IMR-90 (cell line): Measurements from ENCODE around the gene ETNK1. TPM values are rescaled to one million over a fixed set of nuclear protein-coding genes. Genes with fewer than 3 reads are reported as not detected.

Source experiments
- ATAC-seq: fragments of 200-7000 bp; cut with Tn5 transposase; 2 replicates; pipeline ENCODE4 v1.9.1; 2020; ENCODE audit warnings: low read depth, mild to moderate bottlenecking, moderate library complexity
- BruUV-seq: library from RNA; stranded (reverse); fragments of 400-500 nt; replicated peaks from 2 replicates; lab custom pipeline; 2021; lab: Mats Ljungman, UMichigan
- CTCF ChIA-PET: fragments of 300-600 bp; formaldehyde crosslinking; extraction: SDS; loops from one replicate; lab custom pipeline; 2021; ENCODE audit warnings: antibody characterized with exemption; lab: Yijun Ruan, JAX
- POLR2A ChIA-PET: fragments of 300-600 bp; sonication (Branson Sonifier 250); formaldehyde crosslinking; loops from one replicate; lab custom pipeline; 2022; ENCODE audit warnings: antibody characterized with exemption; ENCODE audit not compliant: unreplicated experiment; lab: Charles Lee
- DNase-seq: peaks from one replicate; pipeline ENCODE4 v3.0.0; 2013
- H2AFZ ChIP-seq: replicated peaks from 2 replicates; pipeline ENCODE3; 2013; ENCODE audit warnings: low read length, mild to moderate bottlenecking; ENCODE audit not compliant: poor library complexity
- H2AK5ac ChIP-seq: 2 replicates; pipeline ENCODE4 v1.6.1; 2013; ENCODE audit warnings: low read depth, low read length, inconsistent platforms
- H2AK9ac ChIP-seq: replicated peaks from 2 replicates; pipeline ENCODE3; 2013; ENCODE audit warnings: mild to moderate bottlenecking, low read depth, low read length, moderate library complexity; ENCODE audit not compliant: poor library complexity
- H2BK120ac ChIP-seq: 2 replicates; pipeline ENCODE4 v1.6.1; 2013; ENCODE audit warnings: low read depth, low read length, inconsistent platforms
- H2BK15ac ChIP-seq: 3 replicates; pipeline ENCODE4 v1.6.1; 2013; ENCODE audit warnings: low read depth, low read length, inconsistent platforms
- H2BK20ac ChIP-seq: 2 replicates; pipeline ENCODE4 v1.6.1; 2013; ENCODE audit warnings: low read depth, mild to moderate bottlenecking, inconsistent platforms, low read length, moderate library complexity
- H2BK5ac ChIP-seq: 2 replicates; pipeline ENCODE4 v1.6.1; 2013; ENCODE audit warnings: mild to moderate bottlenecking, low read depth, low read length, inconsistent platforms; ENCODE audit not compliant: poor library complexity, severe bottlenecking
- H3K14ac ChIP-seq: replicated peaks from 2 replicates; pipeline ENCODE4 v1.6.1; 2013; ENCODE audit warnings: low read depth, low read length, inconsistent platforms
- H3K18ac ChIP-seq: 2 replicates; pipeline ENCODE4 v1.6.1; 2013; ENCODE audit warnings: low read depth, low read length, control low read depth
- H3K23ac ChIP-seq: 2 replicates; pipeline ENCODE4 v1.6.1; 2013; ENCODE audit warnings: low read depth, low read length, inconsistent platforms
- H3K27ac ChIP-seq: 2 replicates; pipeline ENCODE4 v1.5.1; 2013; ENCODE audit warnings: mild to moderate bottlenecking, control low read depth, low read length; ENCODE audit not compliant: insufficient read depth
- H3K27me3 ChIP-seq: 2 replicates; pipeline ENCODE4 v1.6.1; 2013; ENCODE audit warnings: low read length; ENCODE audit not compliant: control insufficient read depth, insufficient read depth
- H3K36me3 ChIP-seq: 2 replicates; pipeline ENCODE4 v1.6.1; 2013; ENCODE audit warnings: low read length, mixed read lengths; ENCODE audit not compliant: control insufficient read depth, insufficient read depth
- H3K4ac ChIP-seq: 2 replicates; pipeline ENCODE4 v1.6.1; 2013; ENCODE audit warnings: low read depth, low read length, inconsistent platforms
- H3K4me1 ChIP-seq: 2 replicates; pipeline ENCODE4 v1.6.1; 2013; ENCODE audit warnings: low read length, mixed read lengths; ENCODE audit not compliant: control insufficient read depth, insufficient read depth
- H3K4me2 ChIP-seq: 2 replicates; pipeline ENCODE4 v1.6.1; 2013; ENCODE audit warnings: low read depth, mild to moderate bottlenecking, control low read depth, low read length, moderate library complexity
- H3K4me3 ChIP-seq: 2 replicates; pipeline ENCODE4 v1.5.1; 2013; ENCODE audit warnings: low read depth, mild to moderate bottlenecking, control low read depth, low read length, moderate library complexity; ENCODE audit not compliant: insufficient read depth
- H3K56ac ChIP-seq: 2 replicates; pipeline ENCODE4 v1.6.1; 2013; ENCODE audit warnings: low read length, inconsistent platforms; ENCODE audit not compliant: insufficient read depth; ENCODE audit errors: extremely low read depth
- H3K79me1 ChIP-seq, 2 experiments: 2 replicates each; pipeline ENCODE4 v1.6.1; 2013; ENCODE audit warnings: low read length in 2 of 2, inconsistent platforms in 1 of 2, low read depth in 1 of 2
- H3K9ac ChIP-seq: 2 replicates; pipeline ENCODE4 v1.6.1; 2013; ENCODE audit warnings: low read depth, low read length, control low read depth
- H3K9me1 ChIP-seq: 2 replicates; pipeline ENCODE4 v1.6.1; 2013; ENCODE audit warnings: low read length, inconsistent platforms; ENCODE audit not compliant: insufficient read depth
- H3K9me3 ChIP-seq: 2 replicates; pipeline ENCODE4 v1.6.1; 2013; ENCODE audit warnings: low read length; ENCODE audit not compliant: control insufficient read depth, insufficient read depth
- H4K20me1 ChIP-seq: 2 replicates; pipeline ENCODE4 v1.6.1; 2013; ENCODE audit warnings: low read length, inconsistent platforms; ENCODE audit not compliant: insufficient read depth
- H4K5ac ChIP-seq: 2 replicates; pipeline ENCODE4 v1.6.1; 2013; ENCODE audit warnings: mild to moderate bottlenecking, low read depth, low read length, control low read depth
- H4K8ac ChIP-seq, 2 experiments: 2 replicates each; pipeline ENCODE4 v1.6.1; 2013; ENCODE audit warnings: low read depth in 2 of 2, low read length in 2 of 2, control low read depth in 1 of 2, inconsistent platforms in 1 of 2
- H4K91ac ChIP-seq: 2 replicates; pipeline ENCODE4 v1.6.1; 2013; ENCODE audit warnings: low read depth, low read length, inconsistent platforms; ENCODE audit not compliant: insufficient read depth
- BHLHE40 ChIP-seq: fragments of 150-350 bp; IDR thresholded peaks from 2 replicates; pipeline ENCODE4 v1.6.1; 2016; ENCODE audit warnings: mild to moderate bottlenecking, low read depth, low read length
- CEBPB ChIP-seq: IDR thresholded peaks from 2 replicates; pipeline ENCODE4 v1.6.1; 2012; ENCODE audit warnings: low read depth, low read length, improper control_type of control experiment
- CHD1 ChIP-seq: IDR thresholded peaks from 2 replicates; pipeline ENCODE4 v1.6.1; 2012; ENCODE audit warnings: low read depth, low read length, improper control_type of control experiment
- CTCF ChIP-seq: conservative IDR thresholded peaks from 2 replicates; pipeline ENCODE4 v1.5.1; 2012; ENCODE audit warnings: mild to moderate bottlenecking, low read depth, low read length, improper control_type of control experiment
- ELK1 ChIP-seq: fragments of 150-350 bp; IDR thresholded peaks from 2 replicates; pipeline ENCODE4 v1.6.1; 2016; ENCODE audit warnings: low read depth, mild to moderate bottlenecking, low read length, moderate library complexity, borderline replicate concordance
- FOS ChIP-seq: fragments of 150-350 bp; IDR thresholded peaks from 2 replicates; pipeline ENCODE4 v1.6.1; 2016; ENCODE audit warnings: low read depth, low read length
- MAFK ChIP-seq: IDR thresholded peaks from 2 replicates; pipeline ENCODE4 v1.6.1; 2012; ENCODE audit warnings: low read depth, low read length, improper control_type of control experiment
- MAZ ChIP-seq: IDR thresholded peaks from 2 replicates; pipeline ENCODE4 v1.6.1; 2012; ENCODE audit warnings: low read depth, mild to moderate bottlenecking, low read length, improper control_type of control experiment, moderate library complexity, borderline replicate concordance
- MXI1 ChIP-seq: IDR thresholded peaks from 2 replicates; pipeline ENCODE4 v1.6.1; 2012; ENCODE audit warnings: low read depth, mild to moderate bottlenecking, low read length, moderate library complexity, borderline replicate concordance
- NFE2L2 ChIP-seq: fragments of 150-350 bp; IDR thresholded peaks from 2 replicates; pipeline ENCODE4 v1.6.1; 2016; ENCODE audit warnings: low read depth, mild to moderate bottlenecking, low read length
- POLR2A ChIP-seq: IDR thresholded peaks from 2 replicates; pipeline ENCODE4 v1.6.1; 2012; ENCODE audit warnings: mild to moderate bottlenecking, low read depth, low read length
- RAD21 ChIP-seq: IDR thresholded peaks from 2 replicates; pipeline ENCODE4 v1.6.1; 2012; ENCODE audit warnings: low read length, improper control_type of control experiment
- RCOR1 ChIP-seq: IDR thresholded peaks from 2 replicates; pipeline ENCODE4 v1.6.1; 2012; ENCODE audit warnings: mild to moderate bottlenecking, low read length, improper control_type of control experiment; ENCODE audit not compliant: insufficient replicate concordance
- RFX5 ChIP-seq: IDR thresholded peaks from 2 replicates; pipeline ENCODE4 v1.8.0; 2012; ENCODE audit warnings: low read depth, mild to moderate bottlenecking, low read length, moderate library complexity
- SMC3 ChIP-seq: fragments of 150-350 bp; IDR thresholded peaks from 2 replicates; pipeline ENCODE4 v1.6.1; 2016; ENCODE audit warnings: low read depth, mild to moderate bottlenecking, antibody characterized with exemption, low read length, moderate library complexity
- USF2 ChIP-seq: fragments of 150-350 bp; IDR thresholded peaks from 2 replicates; pipeline ENCODE4 v1.6.1; 2017; ENCODE audit warnings: mild to moderate bottlenecking, antibody characterized with exemption, low read length, low read depth
- WGBS, 2 experiments: methylation state at CpG; one replicate each; pipeline versions ENCODE4 v1.1.5 to v1.1.7; 2013; ENCODE audit warnings: missing lambda C conversion rate in 2 of 2; ENCODE audit not compliant: insufficient read length in 1 of 2; ENCODE audit errors: extremely low coverage in 2 of 2; 5-methylcytosine and 5-hydroxymethylcytosine counted together
- dilution Hi-C: fragments of 300-500 bp; cut with HindIII; formaldehyde crosslinking; loops from one replicate; pipeline ENCODE4 v1.14.3; 2018; ENCODE audit warnings: low sequenced_read_pairs; ENCODE audit not compliant: unreplicated experiment
- in situ Hi-C: fragments of 300-500 bp; cut with MboI; formaldehyde crosslinking; loops from 3 replicates; pipeline ENCODE4 v1.14.3; 2019; ENCODE audit warnings: low sequenced_read_pairs, inconsistent platforms, mixed read lengths
- intact Hi-C: fragments of 100-400 bp; cut with micrococcal nuclease; formaldehyde crosslinking; loops from 2 replicates; pipeline ENCODE4 v1.10.0; 2022
- polyA plus RNA-seq, 3 experiments: library from polyadenylated mRNA; depleted of rRNA; stranded (reverse); fragments of >200 nt; gene quantifications; 2 replicates each; pipeline ENCODE4 v1.2.3, GENCODE V29; 2012; ENCODE audit warnings: low replicate concordance in 1 of 3
- total RNA-seq: library from RNA; depleted of rRNA; stranded (reverse); fragments of >200 nt; gene quantifications from 2 replicates; pipeline ENCODE4 v1.2.3, GENCODE V29; 2012

The ETNK1 gene
- total and polyA plus RNA-seq, 2 of the 4 experiments (the other 2 are of a cell fraction), result 12.8 to 33.3 TPM

GRCh38 chr12:22712083-22712482, 87.1 kb downstream of the ETNK1 start:
- no peak overlapping the region for H2BK15ac ChIP-seq
- no peak overlapping the region for H3K4me2 ChIP-seq
- no peaks in the 10 kb centered on the region for H3K4me1 ChIP-seq
- H3K4me3 ChIP-seq, result no peak overlapping the region
- no peak overlapping the region for H2AK9ac ChIP-seq
- H3K36me3 ChIP-seq, result no peaks in the 10 kb centered on the region
- dilution Hi-C loops (no loop called here), in situ Hi-C loops (no loop called here), intact Hi-C loops (no loop called here)
- TF ChIP-seq MAZ (no peak), SMC3 (no peak), POLR2A (no peak), USF2 (no peak), RAD21 (no peak), BHLHE40 (no peak), CEBPB (no peak), ELK1 (no peak), RCOR1 (no peak), RFX5 (no peak), MXI1 (no peak), CTCF (no peak), CHD1 (no peak), FOS (no peak), NFE2L2 (no peak), MAFK (no peak)
- no peak overlapping the region for H3K14ac ChIP-seq
- H2AFZ ChIP-seq, result no peak overlapping the region
- BruUV-seq, result no TSS peak
- no CpG with 5 or more reads among the region's 7 CpGs for WGBS, 2 experiments
- H3K9me3 ChIP-seq, result no peaks in the 10 kb centered on the region
- H4K91ac ChIP-seq, result no peak overlapping the region
- H3K18ac ChIP-seq, result no peak overlapping the region
- H3K4ac ChIP-seq, result no peak overlapping the region
- no peaks in the 10 kb centered on the region for H3K79me1 ChIP-seq
- no peak overlapping the region for H4K8ac ChIP-seq
- H4K20me1 ChIP-seq, result no peaks in the 10 kb centered on the region
- H2BK5ac ChIP-seq, result no peak overlapping the region
- H2AK5ac ChIP-seq, result no peak overlapping the region
- H3K27ac ChIP-seq, result no peak overlapping the region
- ChIA-PET POLR2A (no interaction called here), CTCF (no interaction called here)
- ATAC-seq, result no peak
- H3K23ac ChIP-seq, result no peak overlapping the region; the same call in 1 of the 2 replicates
- H3K9ac ChIP-seq, result no peak overlapping the region
- H3K56ac ChIP-seq, result no peak overlapping the region
- no peak overlapping the region for H4K5ac ChIP-seq
- no peak overlapping the region for H2BK120ac ChIP-seq
- no peaks in the 10 kb centered on the region for H3K9me1 ChIP-seq
- no peak for DNase-seq
- H3K27me3 ChIP-seq, result peaks cover 7% of the 10 kb centered on the region
- no peak overlapping the region for H2BK20ac ChIP-seq
